ENCODE measurements around the gene TRMT44.

TRMT44 gene

DNA sequence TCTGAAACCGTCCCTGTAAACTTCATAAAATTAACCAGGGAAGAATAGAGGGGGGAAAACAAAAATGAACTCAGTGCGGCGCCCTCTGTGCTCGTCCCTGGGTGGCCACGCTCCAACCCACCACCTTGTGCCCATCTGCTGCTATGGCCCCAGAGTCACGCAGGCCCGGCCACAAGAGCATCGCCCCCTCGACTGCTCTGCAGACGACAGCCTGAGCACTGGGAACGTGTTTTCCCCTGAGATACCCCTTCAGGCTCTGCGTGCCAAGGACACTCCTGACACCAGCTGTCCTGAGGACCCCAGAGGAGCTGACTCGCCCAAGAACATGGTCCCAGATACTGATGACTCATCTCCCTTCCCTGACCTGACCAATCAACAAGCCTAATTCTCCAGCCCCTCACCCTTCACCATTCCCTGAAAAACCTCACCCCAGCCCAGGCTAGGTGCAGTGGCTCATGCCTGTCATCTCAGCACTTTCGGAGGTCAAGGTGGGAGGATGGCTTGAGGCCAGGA, 75.5 kb downstream of the TRMT44 start:
- no peak for DNase-seq

DNA sequence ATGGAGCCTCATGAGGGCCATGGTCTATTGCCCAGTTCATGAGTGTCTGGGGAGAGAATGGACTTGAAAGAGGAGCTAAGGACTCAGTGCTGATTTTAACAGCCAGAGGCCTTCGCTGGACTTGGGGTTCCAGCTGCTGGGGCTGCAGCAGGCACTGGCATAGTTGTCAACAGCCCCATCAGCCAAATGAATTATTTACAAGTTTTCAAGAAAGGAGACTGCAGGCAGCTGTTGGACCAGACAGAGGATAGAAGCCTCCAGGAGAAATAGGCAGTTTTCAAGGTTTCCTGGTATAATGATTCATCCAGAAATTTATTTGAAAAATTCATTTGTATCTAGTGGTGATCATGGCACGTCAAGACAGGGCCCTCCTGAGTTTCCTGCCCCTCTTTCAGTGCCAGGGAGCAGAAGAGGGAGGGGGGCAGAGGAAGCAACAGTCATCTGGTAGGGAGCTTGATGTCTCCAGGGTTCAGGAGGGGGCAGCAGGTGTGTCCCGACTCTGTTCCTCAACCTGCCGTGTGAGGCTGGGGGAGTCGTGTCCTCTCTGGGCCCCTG, 76.5 kb downstream of the TRMT44 start:
- DNase-seq: no peak

DNA sequence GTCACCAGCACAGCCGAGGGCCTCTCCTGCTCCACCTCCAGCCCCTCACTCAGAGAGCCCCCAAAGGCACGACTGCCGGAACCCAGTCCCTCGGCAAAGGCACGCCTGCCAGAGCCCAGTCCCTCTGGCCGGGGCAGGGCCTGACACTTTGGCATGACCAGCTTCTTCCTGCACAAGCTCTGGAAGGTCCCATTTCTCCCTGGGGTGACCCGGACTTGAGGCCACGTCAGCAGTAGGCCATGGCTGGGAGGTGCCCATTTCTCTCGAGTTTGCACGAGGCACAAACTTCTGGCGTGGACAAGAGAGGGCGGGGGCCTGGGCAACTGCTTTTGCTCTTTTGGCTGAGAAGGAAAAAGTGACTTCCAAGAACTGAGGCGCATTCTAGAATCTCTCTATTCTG, 77.4 kb downstream of the TRMT44 start:
- DNase-seq: no peak

DNA sequence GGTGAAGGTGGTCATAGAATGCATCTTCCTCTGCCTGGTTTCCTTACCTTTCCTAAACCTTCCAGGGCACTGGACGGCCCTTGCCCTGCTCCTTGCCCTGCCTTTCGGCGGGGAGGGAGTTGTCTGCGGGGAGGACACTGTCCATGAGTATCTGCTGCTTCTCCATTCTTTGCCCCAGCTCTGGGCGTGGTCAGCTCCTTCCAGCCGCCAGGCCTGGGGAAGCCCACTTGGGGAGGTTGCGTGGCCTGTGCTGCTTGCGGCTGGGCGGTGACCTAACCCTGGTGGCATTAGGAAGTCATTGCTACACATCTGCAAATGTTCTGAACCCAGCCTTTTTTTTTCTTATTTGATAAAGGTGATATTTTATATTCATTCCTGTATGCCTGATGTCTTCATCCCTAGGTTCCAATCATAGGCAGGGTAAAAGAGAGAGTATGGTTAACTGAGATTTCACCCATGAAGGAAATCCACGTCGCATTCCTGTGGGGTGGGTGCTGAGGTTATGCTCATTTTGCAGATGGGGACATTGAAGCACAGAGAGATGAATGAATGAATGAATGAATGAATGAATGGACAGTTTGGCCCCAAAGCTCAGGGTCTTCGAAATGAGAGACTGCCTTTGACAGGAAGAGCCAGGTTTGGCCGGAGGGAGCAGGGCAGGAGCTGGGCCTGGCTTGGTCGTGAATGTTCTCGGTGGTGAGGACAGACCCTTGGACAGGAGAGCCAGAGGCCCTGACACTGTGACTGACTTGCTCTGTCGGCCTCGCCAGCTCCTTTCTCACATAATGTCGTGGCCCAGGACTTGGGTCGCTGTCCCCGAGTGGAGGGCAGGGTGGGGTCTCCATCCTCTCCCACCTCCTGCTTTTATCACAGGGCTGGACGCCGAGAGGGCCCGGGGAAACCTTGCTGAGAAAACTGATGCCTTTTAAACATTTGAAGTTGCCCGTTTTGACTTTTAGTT, 81.9 kb downstream of the TRMT44 start:
- no peak for DNase-seq

DNA sequence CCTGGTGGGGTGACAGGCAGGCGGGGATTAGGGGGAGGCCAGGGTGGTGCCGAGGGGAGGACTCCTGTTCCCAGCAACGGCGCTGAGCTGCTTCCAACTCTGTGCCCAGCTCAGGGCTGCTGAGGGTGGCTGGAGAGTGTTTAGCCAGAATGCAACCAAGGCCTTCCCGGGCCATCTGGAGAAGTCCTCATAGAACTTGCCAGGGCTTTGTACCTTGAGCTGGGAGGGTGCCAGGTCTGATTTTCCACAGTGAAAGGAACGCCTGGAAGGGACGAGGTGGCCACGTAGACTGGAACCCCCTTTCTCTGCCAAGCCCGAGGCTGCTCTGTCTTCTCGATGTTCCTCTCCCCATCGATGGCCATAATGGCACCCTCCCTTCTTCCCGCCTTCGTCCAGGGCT, 82.6 kb downstream of the TRMT44 start:
- DNase-seq: no peak

DNA sequence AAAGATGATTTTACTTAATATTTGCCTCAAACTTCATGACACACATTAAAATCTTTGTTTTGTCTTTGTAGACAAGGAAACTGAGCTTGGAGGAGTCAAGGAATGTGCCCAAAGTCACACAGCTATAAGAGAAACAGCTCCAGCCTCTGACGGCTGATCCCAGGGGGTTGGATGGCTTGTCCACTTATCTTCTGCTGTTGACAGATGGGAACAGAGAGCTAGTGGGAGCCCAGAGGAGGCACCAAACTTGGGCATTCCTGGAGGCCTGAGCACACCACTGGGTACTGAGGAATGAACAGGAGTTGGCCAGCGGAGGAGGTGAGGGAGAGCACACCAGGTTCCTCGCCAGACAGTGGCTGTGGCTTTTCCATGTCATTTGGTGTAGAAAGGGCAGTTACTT, 83.2 kb downstream of the TRMT44 start:
- no peak for DNase-seq

DNA sequence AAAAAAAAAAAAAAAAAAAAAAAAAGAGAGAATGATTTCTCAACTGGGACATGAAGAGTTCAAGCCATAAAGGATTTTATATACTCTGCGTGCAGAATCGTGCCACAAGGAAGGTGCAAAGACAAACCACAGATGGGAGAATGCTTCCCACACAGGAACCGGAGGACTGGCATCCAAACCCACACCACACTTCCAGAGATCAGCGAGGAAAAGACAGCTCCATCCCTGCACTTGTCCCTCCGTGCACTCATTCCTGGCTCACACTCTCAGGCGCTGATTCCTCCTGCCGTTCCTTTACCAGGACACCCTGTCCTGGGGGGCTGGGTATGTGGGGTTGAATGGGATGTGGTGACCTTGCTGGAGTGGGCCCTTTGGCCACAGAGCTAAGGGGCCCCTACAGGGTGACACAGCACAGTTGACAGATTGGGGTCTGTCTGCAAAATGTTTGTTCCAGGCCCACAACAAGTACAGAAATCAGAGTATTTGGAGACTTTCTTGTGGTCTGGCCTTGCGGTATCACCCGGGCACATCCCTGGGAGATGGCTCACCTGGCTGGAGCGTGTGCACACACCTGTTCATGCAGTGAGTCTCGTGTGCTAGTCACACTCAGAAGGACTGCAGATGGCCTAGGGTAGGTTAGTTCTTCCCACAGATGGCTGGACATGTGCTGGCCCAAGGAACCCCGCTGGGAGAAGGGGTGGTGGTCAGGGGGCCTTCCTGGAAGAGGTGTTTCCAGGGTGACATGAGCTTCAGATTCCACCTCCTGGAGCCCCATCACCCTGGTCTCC, 84.2 kb downstream of the TRMT44 start:
- DNase-seq: no peak

DNA sequence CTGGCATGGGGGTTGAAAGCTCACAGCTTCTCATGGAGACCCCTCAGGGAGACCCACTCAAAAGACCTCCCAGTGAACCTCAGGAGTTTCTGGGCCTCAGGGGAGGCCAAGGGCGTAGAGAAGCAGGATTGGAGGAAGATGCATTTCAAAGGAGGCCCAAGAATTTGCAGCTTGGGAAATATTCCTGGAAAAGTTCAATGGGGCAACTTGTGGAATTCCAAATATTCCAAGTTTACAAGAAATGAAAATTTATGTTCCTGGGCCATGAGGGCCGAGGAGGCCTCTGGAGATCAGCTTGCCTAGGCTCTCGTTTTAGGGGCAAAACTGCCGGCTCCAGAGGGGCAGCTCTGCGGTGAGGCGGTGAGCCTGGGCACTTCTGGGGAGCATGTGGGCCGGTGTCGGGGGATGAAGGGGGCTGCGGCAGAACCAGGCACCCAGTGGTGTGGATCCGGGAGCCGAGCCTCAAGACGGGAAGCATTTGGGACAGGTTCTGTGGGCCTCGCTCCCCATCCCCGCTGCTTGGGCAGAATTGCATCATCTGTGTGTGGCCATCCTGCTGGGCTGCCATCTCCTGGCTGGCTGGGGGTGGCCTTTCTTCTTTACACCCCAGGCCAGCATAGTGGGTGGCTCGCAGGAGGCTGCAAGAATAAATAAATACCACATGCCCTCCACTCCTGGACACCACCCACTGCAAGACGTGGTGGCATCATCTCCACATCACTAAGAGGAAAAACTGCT, 85.0 kb downstream of the TRMT44 start:
- DNase-seq: no peak

Measured in activated T-cell treated with anti-CD3 and anti-CD28 coated beads, Interleukin-2, amount 50 U/mL, for 1 hour (primary cell).